ENCODE data around the gene TBC1D24.

The TBC1D24 gene

DNA sequence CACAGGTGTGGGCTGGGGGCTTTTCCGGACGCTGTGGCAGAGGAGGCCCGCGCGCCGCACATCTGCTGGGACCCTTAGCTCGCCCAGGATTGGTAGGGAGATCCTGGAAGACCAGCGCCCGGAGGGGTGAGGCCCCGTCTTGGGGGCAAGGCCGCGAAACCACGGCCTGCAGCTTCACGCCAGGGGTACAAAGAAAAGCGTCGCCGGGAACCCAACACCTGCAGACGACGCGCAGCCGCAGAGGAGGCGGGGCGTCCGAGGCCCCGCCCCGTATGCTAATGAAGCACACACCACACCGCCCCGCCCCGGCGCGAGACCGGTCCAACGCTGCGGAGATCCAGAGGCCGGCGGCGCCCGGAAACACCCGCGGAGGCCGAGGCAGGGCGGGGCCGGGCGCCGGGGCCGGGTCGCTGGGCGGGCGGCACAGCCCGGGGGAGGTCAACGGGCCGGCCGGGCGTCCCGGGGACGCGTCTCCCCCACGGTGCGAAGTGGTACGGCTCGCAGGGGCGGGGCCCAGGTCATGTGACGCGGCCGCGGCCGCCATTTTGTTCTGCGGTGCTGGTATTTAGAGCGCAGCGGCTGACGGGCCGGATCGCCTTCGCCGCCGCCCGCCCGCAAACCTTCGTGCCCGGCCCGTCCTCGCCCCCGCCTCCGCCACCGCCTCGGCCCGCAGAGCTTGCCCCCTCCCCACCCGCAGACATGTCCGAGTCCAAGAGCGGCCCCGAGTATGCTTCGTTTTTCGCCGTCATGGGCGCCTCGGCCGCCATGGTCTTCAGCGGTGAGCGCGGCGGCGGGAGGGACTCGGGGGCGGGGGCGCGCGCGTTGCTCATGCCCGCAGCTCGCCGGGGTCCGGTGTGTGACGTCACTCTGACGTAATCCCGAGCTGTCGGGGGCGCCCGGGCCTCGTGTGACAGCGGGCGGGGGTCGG is 38.7 kb downstream of the TBC1D24 start, which contains the start of gene ATP6V0C:
ATP6V0C (plus strand) TSS at position 548 of the 928 bp plus-strand sequence; CDS start at position 700, 152 bp downstream.
- Histone ChIP-seq H3K4me1 (ENCODE audit: control insufficient read depth, insufficient read depth, low read length) (peaks cover 10% of the 10 kb centered on the region), H3K27me3 (ENCODE audit: control insufficient read depth, insufficient read depth, low read length) (no peaks in the 10 kb centered on the region), H3K9me3 (ENCODE audit: control insufficient read depth, insufficient read depth, low read length) (no peaks in the 10 kb centered on the region), H3K27ac (ENCODE audit: low read length) (no peak within 1 kb of the TSS), H3K4me3 (ENCODE audit: low read length) (peak within 1 kb of the TSS; percentile 97), H3K36me3 (ENCODE audit: control insufficient read depth, insufficient read depth, low read length) (no peaks in the 10 kb centered on the region)
- DNase-seq (ENCODE audit: low read depth, low spot score), result no peak
- WGBS (ENCODE audit: insufficient coverage, insufficient read length), result no CpG with 5 or more reads among the region's 122 CpGs

DNA sequence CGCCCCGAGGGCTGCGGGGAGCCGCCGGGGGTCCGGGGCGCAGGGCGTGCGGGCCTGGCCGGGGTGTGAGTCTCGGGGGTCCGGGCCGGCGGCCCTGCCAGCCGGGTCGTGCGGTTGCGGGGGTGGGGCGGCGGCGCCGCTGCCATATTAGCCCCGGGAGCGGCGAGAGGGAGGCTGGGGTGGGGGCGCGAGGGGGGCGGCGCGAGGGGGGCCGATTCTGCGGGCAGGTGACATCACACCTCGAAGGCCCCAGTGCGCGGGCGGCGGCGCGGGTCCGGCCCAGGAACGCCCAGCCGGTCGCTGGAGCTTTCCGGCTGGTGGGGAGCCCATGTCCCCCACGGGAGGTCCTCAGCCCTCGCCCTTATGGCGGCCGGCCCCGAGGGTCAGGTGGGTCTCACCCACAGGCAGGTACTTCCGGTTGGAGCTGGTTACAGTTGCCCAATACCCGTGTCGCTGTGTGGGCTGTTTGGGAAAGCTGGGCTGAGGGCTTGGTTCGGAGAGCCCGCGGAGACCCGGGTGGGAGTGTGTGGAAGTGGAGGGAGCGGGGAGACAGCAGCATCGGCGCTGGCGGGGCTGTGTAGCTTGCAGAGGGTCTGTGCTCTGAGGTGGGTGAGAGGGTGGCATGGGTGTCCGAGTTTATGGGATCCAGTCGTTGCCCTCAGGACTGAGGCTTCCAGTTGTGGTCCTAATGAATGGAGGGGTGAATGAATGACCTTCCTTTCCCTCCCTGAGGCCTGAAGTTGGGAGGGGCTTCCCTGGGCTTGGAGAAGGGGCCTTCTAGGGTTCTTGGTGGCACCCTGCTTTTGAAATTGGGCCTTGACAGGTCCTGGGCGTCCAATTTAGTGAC is 39.6 kb downstream of the TBC1D24 start:
- DNase-seq (ENCODE audit: low read depth, low spot score), result no peak
- no CpG with 5 or more reads among the region's 63 CpGs for WGBS (ENCODE audit: insufficient coverage, insufficient read length)
- H3K4me1 ChIP-seq (ENCODE audit: control insufficient read depth, insufficient read depth, low read length), result peaks cover 10% of the 10 kb centered on the region
- no peaks in the 10 kb centered on the region for H3K36me3 ChIP-seq (ENCODE audit: control insufficient read depth, insufficient read depth, low read length)
- no peaks in the 10 kb centered on the region for H3K27me3 ChIP-seq (ENCODE audit: control insufficient read depth, insufficient read depth, low read length)
- no peaks in the 10 kb centered on the region for H3K9me3 ChIP-seq (ENCODE audit: control insufficient read depth, insufficient read depth, low read length)
- peak overlapping the region; percentile 97 for H3K4me3 ChIP-seq (ENCODE audit: low read length)
- no peak overlapping the region for H3K27ac ChIP-seq (ENCODE audit: low read length)

DNA sequence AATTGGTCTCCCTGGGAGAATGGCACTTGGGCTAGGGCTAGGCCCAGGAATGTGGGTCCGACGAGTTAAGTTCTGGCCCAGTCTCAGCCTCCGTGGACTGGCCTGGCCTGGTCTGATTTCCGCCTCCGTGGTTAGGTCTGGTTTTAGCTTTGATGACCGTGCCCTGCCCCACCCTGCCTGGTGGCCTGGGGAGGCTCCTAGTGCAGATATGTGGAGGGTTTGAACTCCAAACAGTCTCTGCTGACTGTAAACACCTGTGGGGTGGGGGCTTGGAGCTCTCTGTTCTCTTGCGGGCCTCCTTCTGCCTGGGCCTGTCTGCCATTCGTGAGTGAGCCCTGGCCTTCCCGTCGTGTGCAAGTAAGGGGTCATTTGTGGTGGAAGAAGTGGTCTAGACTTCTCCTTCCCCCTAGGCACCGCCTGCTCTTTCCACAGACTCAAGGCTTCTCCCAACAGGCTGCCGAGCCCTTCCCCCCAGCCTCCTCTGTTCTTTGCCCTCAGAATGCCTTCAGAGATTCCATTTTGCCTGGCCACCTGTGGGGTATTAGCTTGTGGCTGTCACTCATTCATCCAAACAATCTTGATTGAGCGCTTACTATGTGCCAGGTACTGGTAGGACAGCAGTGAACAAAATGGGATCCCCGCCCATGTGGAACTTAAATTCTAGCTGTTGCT is 40.4 kb downstream of the TBC1D24 start:
- H3K9me3 ChIP-seq (ENCODE audit: control insufficient read depth, insufficient read depth, low read length), result no peaks in the 10 kb centered on the region
- DNase-seq (ENCODE audit: low read depth, low spot score), result no peak
- H3K27me3 ChIP-seq (ENCODE audit: control insufficient read depth, insufficient read depth, low read length), result no peaks in the 10 kb centered on the region
- WGBS (ENCODE audit: insufficient coverage, insufficient read length), result no CpG with 5 or more reads among the region's 14 CpGs
- peaks cover 10% of the 10 kb centered on the region for H3K4me1 ChIP-seq (ENCODE audit: control insufficient read depth, insufficient read depth, low read length)
- no peaks in the 10 kb centered on the region for H3K36me3 ChIP-seq (ENCODE audit: control insufficient read depth, insufficient read depth, low read length)
- H3K27ac ChIP-seq (ENCODE audit: low read length), result no peak overlapping the region
- peak overlapping the region; percentile 97; the same call in 1 of the 2 replicates for H3K4me3 ChIP-seq (ENCODE audit: low read length)

DNA sequence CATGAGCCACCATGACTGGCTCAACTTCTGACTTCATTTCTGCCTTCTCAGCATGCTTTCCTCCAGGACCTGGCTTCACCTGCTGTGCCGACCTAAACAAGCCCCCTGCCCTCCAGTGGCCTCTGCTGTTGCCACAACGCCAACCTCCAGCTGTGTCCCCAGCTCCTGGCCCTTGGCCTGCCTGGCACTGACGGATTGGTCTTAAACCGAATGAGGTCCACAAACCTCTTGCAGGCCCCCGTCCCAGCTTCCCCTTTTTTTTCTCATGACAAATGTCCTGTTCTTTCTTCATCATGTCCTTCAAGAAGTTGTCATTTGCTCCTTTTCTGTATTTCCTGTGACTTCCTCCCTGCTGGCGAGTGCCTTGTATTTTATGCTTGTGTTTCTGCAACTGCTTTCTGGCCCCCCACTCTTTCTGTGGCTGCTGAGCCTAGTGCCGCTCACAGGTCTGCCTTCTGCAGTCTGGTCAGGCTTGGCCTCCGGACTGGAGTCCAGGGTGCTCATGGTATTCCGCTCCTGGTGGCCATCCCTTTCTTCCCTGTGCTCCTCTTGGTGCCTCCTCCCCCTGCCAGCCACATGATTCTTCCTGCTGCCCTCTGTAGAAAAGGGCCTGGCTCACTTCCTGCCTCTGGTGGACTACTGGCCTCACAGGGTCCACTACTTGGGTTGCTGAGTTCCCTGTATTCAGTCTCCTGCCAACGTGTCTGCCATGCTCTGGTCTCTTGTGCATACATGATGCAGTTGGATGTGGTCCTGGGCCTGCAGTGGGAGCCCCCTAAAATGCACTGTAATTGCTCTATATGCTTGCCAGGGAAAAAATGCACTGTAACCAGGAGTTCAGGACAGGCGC is 41.7 kb downstream of the TBC1D24 start:
- H3K4me3 ChIP-seq (ENCODE audit: low read length), result no peak overlapping the region
- no CpG with 5 or more reads among the region's 11 CpGs for WGBS (ENCODE audit: insufficient coverage, insufficient read length)

DNA sequence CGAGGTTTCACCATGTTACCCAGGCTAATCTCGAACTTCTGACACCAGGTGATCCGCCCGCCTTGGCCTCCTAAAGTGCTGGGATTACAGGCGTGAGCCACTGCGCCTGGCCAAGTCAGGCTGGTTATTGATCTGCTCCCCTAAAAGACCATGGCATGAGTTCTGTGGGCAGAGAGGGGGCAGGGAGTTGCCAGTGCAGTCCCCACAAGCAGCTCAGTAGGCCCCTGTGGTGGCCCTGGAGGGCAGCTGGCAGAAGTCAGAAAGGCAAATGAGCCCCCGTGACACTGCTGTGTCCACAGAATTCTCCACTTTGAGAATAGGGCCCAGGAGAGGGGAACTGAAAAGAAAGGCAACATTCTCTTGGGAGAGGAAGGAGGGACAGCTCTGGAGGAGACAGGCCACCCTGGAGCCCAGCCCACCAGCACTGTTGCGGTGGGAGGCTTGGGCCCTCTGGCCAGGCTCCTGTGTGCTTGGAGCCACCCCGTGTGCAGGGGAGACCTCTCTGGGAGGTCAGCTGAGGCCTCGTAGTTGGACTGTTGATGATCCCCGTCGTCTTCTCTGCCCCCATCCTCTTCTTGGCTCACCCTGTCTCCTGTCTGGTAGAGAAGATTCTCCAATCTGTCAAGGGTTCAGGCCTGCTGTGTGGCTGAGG is 43.2 kb downstream of the TBC1D24 start:
- no CpG with 5 or more reads among the region's 12 CpGs for WGBS (ENCODE audit: insufficient coverage, insufficient read length)
- Histone ChIP-seq H3K36me3 (ENCODE audit: control insufficient read depth, insufficient read depth, low read length) (no peaks in the 10 kb centered on the region), H3K27me3 (ENCODE audit: control insufficient read depth, insufficient read depth, low read length) (no peaks in the 10 kb centered on the region), H3K4me3 (ENCODE audit: low read length) (no peak overlapping the region), H3K4me1 (ENCODE audit: control insufficient read depth, insufficient read depth, low read length) (peaks cover 5% of the 10 kb centered on the region; the same call in 1 of the 2 replicates), H3K27ac (ENCODE audit: low read length) (no peak overlapping the region), H3K9me3 (ENCODE audit: control insufficient read depth, insufficient read depth, low read length) (no peaks in the 10 kb centered on the region)
- no peak for DNase-seq (ENCODE audit: low read depth, low spot score)

More for the DNA sequence above, 41.7 kb downstream of the TBC1D24 start:
- Histone ChIP-seq H3K27ac (ENCODE audit: low read length) (no peak overlapping the region), H3K36me3 (ENCODE audit: control insufficient read depth, insufficient read depth, low read length) (no peaks in the 10 kb centered on the region), H3K27me3 (ENCODE audit: control insufficient read depth, insufficient read depth, low read length) (no peaks in the 10 kb centered on the region), H3K4me1 (ENCODE audit: control insufficient read depth, insufficient read depth, low read length) (peaks cover 10% of the 10 kb centered on the region), H3K9me3 (ENCODE audit: control insufficient read depth, insufficient read depth, low read length) (no peaks in the 10 kb centered on the region)
- DNase-seq (ENCODE audit: low read depth, low spot score), result no peak

DNA sequence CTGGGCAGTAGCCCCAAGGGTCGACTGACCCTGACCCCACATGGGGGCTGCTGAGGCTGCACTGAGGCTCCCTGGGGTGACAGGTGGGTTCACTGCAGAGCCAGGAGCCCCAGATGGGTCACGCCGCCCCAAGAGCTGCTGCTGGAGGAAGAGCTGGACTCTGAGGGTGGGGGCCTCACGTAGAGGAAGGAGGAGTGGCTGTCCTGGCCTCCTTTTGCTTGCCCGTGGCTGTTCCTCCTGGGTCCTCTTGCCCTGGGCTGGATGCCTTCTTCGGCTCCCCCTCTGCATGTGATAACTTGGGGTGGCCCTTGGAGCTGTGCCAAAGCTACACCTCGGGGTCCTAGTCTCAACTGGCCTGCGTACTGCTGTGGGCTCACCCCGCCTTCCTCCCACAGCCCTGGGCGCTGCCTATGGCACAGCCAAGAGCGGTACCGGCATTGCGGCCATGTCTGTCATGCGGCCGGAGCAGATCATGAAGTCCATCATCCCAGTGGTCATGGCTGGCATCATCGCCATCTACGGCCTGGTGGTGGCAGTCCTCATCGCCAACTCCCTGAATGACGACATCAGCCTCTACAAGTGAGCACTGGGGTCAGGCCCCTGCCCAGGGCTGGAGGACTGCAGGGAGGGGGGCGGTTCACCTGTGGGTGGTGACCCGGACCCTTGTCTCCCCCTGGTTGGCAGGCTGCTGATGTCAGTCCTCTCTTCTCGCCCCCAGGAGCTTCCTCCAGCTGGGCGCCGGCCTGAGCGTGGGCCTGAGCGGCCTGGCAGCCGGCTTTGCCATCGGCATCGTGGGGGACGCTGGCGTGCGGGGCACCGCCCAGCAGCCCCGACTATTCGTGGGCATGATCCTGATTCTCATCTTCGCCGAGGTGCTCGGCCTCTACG is 44.1 kb downstream of the TBC1D24 start:
- Histone ChIP-seq H3K4me1 (ENCODE audit: control insufficient read depth, insufficient read depth, low read length) (peaks cover 5% of the 10 kb centered on the region; the same call in 1 of the 2 replicates), H3K36me3 (ENCODE audit: control insufficient read depth, insufficient read depth, low read length) (no peaks in the 10 kb centered on the region), H3K27me3 (ENCODE audit: control insufficient read depth, insufficient read depth, low read length) (no peaks in the 10 kb centered on the region), H3K4me3 (ENCODE audit: low read length) (no peak overlapping the region), H3K27ac (ENCODE audit: low read length) (no peak overlapping the region), H3K9me3 (ENCODE audit: control insufficient read depth, insufficient read depth, low read length) (no peaks in the 10 kb centered on the region)
- no CpG with 5 or more reads among the region's 39 CpGs for WGBS (ENCODE audit: insufficient coverage, insufficient read length)
- no peak for DNase-seq (ENCODE audit: low read depth, low spot score)

DNA sequence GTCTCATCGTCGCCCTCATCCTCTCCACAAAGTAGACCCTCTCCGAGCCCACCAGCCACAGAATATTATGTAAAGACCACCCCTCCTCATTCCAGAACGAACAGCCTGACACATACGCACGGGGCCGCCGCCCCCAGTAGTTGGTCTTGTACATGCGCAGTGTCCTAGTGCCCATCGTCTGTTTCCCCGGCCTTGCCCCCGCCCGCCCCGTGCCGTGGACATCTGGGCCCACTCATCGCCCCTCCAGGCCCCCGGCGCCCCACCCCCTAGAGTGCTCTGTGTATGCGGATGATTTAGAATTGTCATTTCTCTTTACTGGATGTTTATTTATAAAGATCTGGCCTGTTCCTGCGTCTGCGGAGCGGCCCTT is 44.8 kb downstream of the TBC1D24 start:
- WGBS (ENCODE audit: insufficient coverage, insufficient read length), result no CpG with 5 or more reads among the region's 22 CpGs
- H3K9me3 ChIP-seq (ENCODE audit: control insufficient read depth, insufficient read depth, low read length), result no peaks in the 10 kb centered on the region
- H3K27ac ChIP-seq (ENCODE audit: low read length), result no peak overlapping the region
- H3K4me3 ChIP-seq (ENCODE audit: low read length), result no peak overlapping the region; the same call in 1 of the 2 replicates
- H3K27me3 ChIP-seq (ENCODE audit: control insufficient read depth, insufficient read depth, low read length), result no peaks in the 10 kb centered on the region
- no peak for DNase-seq (ENCODE audit: low read depth, low spot score)
- H3K4me1 ChIP-seq (ENCODE audit: control insufficient read depth, insufficient read depth, low read length), result 0 out of 2 replicates have a peak, but pooled peaks cover 5% of the 10 kb centered on the region
- no peaks in the 10 kb centered on the region for H3K36me3 ChIP-seq (ENCODE audit: control insufficient read depth, insufficient read depth, low read length)

DNA sequence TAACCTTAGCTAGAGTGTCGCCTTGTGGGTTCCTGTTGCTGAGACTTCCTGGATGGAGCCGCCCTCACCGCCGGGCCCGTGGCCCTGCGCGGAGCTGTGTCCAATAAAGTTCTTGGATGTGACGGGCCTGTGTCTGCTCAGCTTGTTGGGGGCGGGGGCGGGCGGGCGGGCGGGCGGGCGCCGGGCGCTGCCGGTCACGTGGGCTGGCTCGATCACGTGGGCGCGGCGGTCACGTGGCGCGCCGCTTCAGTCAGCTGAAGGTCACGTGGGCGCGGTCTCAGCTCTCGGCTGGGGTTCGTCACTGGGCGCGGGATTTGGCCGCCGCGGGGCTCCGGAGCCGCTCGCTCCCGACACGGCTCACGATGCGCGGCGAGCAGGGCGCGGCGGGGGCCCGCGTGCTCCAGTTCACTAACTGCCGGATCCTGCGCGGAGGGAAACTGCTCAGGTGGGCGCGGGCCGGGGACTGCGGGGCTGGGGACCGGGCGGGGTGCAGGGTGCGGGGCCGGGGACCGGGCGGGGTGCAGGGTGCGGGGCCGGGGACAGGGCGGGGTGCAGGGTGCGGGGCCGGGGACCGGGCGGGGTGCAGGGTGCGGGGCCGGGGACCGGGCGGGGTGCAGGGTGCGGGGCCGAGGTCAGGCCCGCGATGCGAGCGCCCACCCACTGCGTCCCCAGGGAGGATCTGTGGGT is 45.3 kb downstream of the TBC1D24 start, which contains the start of gene AMDHD2:
AMDHD2 (plus strand) TSS at position 275 of the 687 bp plus-strand sequence; CDS start at position 363, 88 bp downstream.
- Histone ChIP-seq H3K36me3 (ENCODE audit: control insufficient read depth, insufficient read depth, low read length) (no peaks in the 10 kb centered on the region; the same call in 1 of the 2 replicates), H3K9me3 (ENCODE audit: control insufficient read depth, insufficient read depth, low read length) (no peaks in the 10 kb centered on the region), H3K27me3 (ENCODE audit: control insufficient read depth, insufficient read depth, low read length) (no peaks in the 10 kb centered on the region), H3K27ac (ENCODE audit: low read length) (no peak within 1 kb of the TSS), H3K4me3 (ENCODE audit: low read length) (peak within 1 kb of the TSS; percentile 67), H3K4me1 (ENCODE audit: control insufficient read depth, insufficient read depth, low read length) (0 out of 2 replicates have a peak, but pooled peaks cover 2% of the 10 kb centered on the region)
- no CpG with 5 or more reads among the region's 83 CpGs for WGBS (ENCODE audit: insufficient coverage, insufficient read length)
- no peak for DNase-seq (ENCODE audit: low read depth, low spot score)

All from iPS DF 6.9 (cell line).